ENCODE results near the gene RELCH. TPM values are rescaled to one million over a fixed set of nuclear protein-coding genes. Genes with fewer than 3 reads are reported as not detected.

RELCH gene
- total and polyA plus RNA-seq, 10 of the 15 experiments (the other 5 are each of a cell fraction or from before 2014, with no cell fraction given), result 3.1 to 23.6 (median 14.5) TPM

GRCh38 chr18:62182220-62182619 lies 4.8 kb upstream of the RELCH start:
- intact Hi-C loops (cut with micrococcal nuclease; ENCODE audit: unreplicated experiment), result loop anchor here (10.0 kb wide), 1 partner anchor 803 kb away; no protein-coding TSS in a partner anchor
- H3K36me3 ChIP-seq (ENCODE audit: control insufficient read depth in 2 of 2, insufficient read depth in 2 of 2, low read length in 1 of 2), result no peaks in the 10 kb centered on the region
- ChIA-PET POLR2A (no interaction called here), SMC1A (ENCODE audit: uncharacterized antibody, unreplicated experiment) (interaction anchor here (1.0 to 6.4 kb wide), 3 partner anchors 17 to 67 kb away, joined by 3 to 102 read pairs (median 11); no protein-coding TSS in a partner anchor), RAD21 (ENCODE audit: unreplicated experiment) (interaction anchor here (1.5 to 8.9 kb wide), 3 partner anchors 27 to 243 kb away, joined by 4 to 98 read pairs (median 5); no protein-coding TSS in a partner anchor), CTCF (interaction anchor here (0.7 to 11.7 kb wide), 9 partner anchors 16 to 403 kb away, joined by 3 to 268 read pairs (median 4); no protein-coding TSS in a partner anchor)
- no peaks in the 10 kb centered on the region for H4K20me1 ChIP-seq (ENCODE audit: control insufficient read depth, insufficient read depth)
- in situ Hi-C loops (cut with MboI), result no loop called here
- 64% methylated on average over 3 of the region's 3 CpGs for WGBS (ENCODE audit: insufficient coverage, insufficient replicate concordance, low lambda C conversion rate, missing lambda C conversion rate)
- H3K27ac ChIP-seq (ENCODE audit: control insufficient read depth, insufficient read depth), result no peak overlapping the region
- no peak overlapping the region for H3K4me2 ChIP-seq (ENCODE audit: control insufficient read depth, insufficient read depth)
- H3K4me1 ChIP-seq (ENCODE audit: control insufficient read depth, insufficient read depth, low read length), result peaks cover 3% of the 10 kb centered on the region; the same call in 1 of the 2 replicates
- DNase-seq (ENCODE audit: low read depth, low spot score) (no peak), FAIRE-seq (no peak), ATAC-seq (no peak)
- H3K9ac ChIP-seq (ENCODE audit: control insufficient read depth, insufficient read depth, low read length), result no peak overlapping the region
- TF ChIP-seq CTCF (IDR thresholded peaks at IDR 0.05 in 2 of 3, conservative IDR thresholded peaks at IDR 0.05 in 1 of 3; ENCODE audit: control insufficient read depth in 2 of 3, extremely low read depth in 1 of 3, insufficient read depth in 1 of 3, low read depth in 3 of 3, low read length in 3 of 3) (peak in 1 of 3 experiments; percentile 30; a peak in 1 of 6 replicates), JUNB (IDR thresholded peaks at IDR 0.05) (no peak), STAT3 (IDR thresholded peaks at IDR 0.05; ENCODE audit: low read depth, low read length) (no peak), SRF (IDR thresholded peaks at IDR 0.05; ENCODE audit: low read depth in 2 of 2, low read length in 2 of 2) (no peak)
- no peak overlapping the region for H2AFZ ChIP-seq (ENCODE audit: control insufficient read depth, low read depth, low read length)
- no peaks in the 10 kb centered on the region for H3K9me3 ChIP-seq (replicated peaks; ENCODE audit: control insufficient read depth, insufficient read depth, low read length)
- BruUV-seq (replicated peaks), result no TSS peak
- peaks cover 20% of the 10 kb centered on the region for H3K79me2 ChIP-seq (ENCODE audit: control insufficient read depth, insufficient read depth, low read length)
- H3K27me3 ChIP-seq (replicated peaks in 1 of 2; ENCODE audit: control insufficient read depth in 2 of 2, insufficient read depth in 2 of 2, low read length in 1 of 2), result no peaks in the 10 kb centered on the region
- no peak overlapping the region for H3K4me3 ChIP-seq
